Type B pancreatic cell (in vitro differentiated cells): ENCODE measurements around the gene DNAJB9. TPM values are rescaled to one million over a fixed set of nuclear protein-coding genes. Genes with fewer than 3 reads are reported as not detected.

Experiments used
- DNase-seq: peaks from one replicate; pipeline ENCODE4 v3.0.0; 2021; ENCODE audit warnings: mixed read lengths; ENCODE audit not compliant: unreplicated experiment; ENCODE audit errors: extremely low spot score
- H3K27ac Mint-ChIP-seq: 2 replicates; pipeline ENCODE4 v1.8.0; 2021; ENCODE audit warnings: mild to moderate bottlenecking, mixed read lengths
- H3K27me3 Mint-ChIP-seq: 2 replicates; pipeline ENCODE4 v1.8.0; 2021; ENCODE audit warnings: mixed read lengths
- H3K36me3 Mint-ChIP-seq: 2 replicates; pipeline ENCODE4 v1.8.0; 2021; ENCODE audit warnings: mixed read lengths
- H3K4me1 Mint-ChIP-seq: one replicate; pipeline ENCODE4 v1.8.0; 2021; ENCODE audit warnings: mixed read lengths; ENCODE audit not compliant: unreplicated experiment
- H3K4me3 Mint-ChIP-seq: 2 replicates; pipeline ENCODE4 v1.8.0; 2021; ENCODE audit warnings: mild to moderate bottlenecking, mixed read lengths
- H3K9me3 Mint-ChIP-seq: 2 replicates; pipeline ENCODE4 v1.8.0; 2021; ENCODE audit warnings: mixed read lengths
- CTCF ChIP-seq: fragments of 200-600 bp; sonication (generic); conservative IDR thresholded peaks from 2 replicates; pipeline ENCODE4 v1.5.0; 2021; ENCODE audit warnings: antibody characterized with exemption, mild to moderate bottlenecking
- total RNA-seq: library from RNA; stranded (reverse); gene quantifications from 2 replicates; pipeline ENCODE4 v1.2.1, GENCODE V29; 2021; ENCODE audit warnings: low replicate concordance

The DNAJB9 gene
- total RNA-seq, 1 donor from 2014 or later = 21.5 TPM

- DNase-seq = no peak
- H3K4me3 Mint-ChIP-seq = no peak overlapping the region
- H3K27me3 Mint-ChIP-seq = no peaks in the 10 kb centered on the region
Measured at GRCh38 chr7:108613147-108613948, 43.7 kb downstream of the DNAJB9 start.

GRCh38 chr7:108613949-108614381 lies 44.3 kb downstream of the DNAJB9 start:
- Mint-ChIP-seq H3K4me3 (no peak overlapping the region), H3K27me3 (no peaks in the 10 kb centered on the region), H3K27ac (no peak overlapping the region), H3K4me1 (peaks cover 6% of the 10 kb centered on the region), H3K9me3 (no peaks in the 10 kb centered on the region), H3K36me3 (no peaks in the 10 kb centered on the region)
- TF ChIP-seq CTCF = no peak
- no peak for DNase-seq

More at GRCh38 chr7:108613147-108613948, 43.7 kb downstream of the DNAJB9 start:
- Mint-ChIP-seq H3K9me3 (no peaks in the 10 kb centered on the region), H3K36me3 (no peaks in the 10 kb centered on the region), H3K27ac (no peak overlapping the region), H3K4me1 (peaks cover 6% of the 10 kb centered on the region)
- peak; percentile 93 for TF ChIP-seq CTCF

GRCh38 chr7:108614896-108615295 lies 45.2 kb downstream of the DNAJB9 start:
- peaks cover 6% of the 10 kb centered on the region for H3K4me1 Mint-ChIP-seq
- H3K9me3 Mint-ChIP-seq = no peaks in the 10 kb centered on the region
- no peaks in the 10 kb centered on the region for H3K27me3 Mint-ChIP-seq
- no peak overlapping the region for H3K4me3 Mint-ChIP-seq
- H3K27ac Mint-ChIP-seq = no peak overlapping the region
- no peaks in the 10 kb centered on the region for H3K36me3 Mint-ChIP-seq
- TF ChIP-seq CTCF = no peak
- DNase-seq = no peak

- no peaks in the 10 kb centered on the region for H3K4me1 Mint-ChIP-seq
- H3K9me3 Mint-ChIP-seq = no peaks in the 10 kb centered on the region
- no peaks in the 10 kb centered on the region for H3K27me3 Mint-ChIP-seq
- DNase-seq = no peak
- peak overlapping the region; percentile 66 for H3K27ac Mint-ChIP-seq
- TF ChIP-seq CTCF = no peak
- H3K36me3 Mint-ChIP-seq = no peaks in the 10 kb centered on the region
- H3K4me3 Mint-ChIP-seq = no peak overlapping the region
Measured at GRCh38 chr7:108618056-108618455, 48.4 kb downstream of the DNAJB9 start.

GRCh38 chr7:108623220-108623619 lies 53.5 kb downstream of the DNAJB9 start:
- H3K4me3 Mint-ChIP-seq = no peak overlapping the region
- no peak overlapping the region for H3K27ac Mint-ChIP-seq
- H3K9me3 Mint-ChIP-seq = no peaks in the 10 kb centered on the region
- DNase-seq = no peak
- no peaks in the 10 kb centered on the region for H3K4me1 Mint-ChIP-seq
- no peaks in the 10 kb centered on the region for H3K36me3 Mint-ChIP-seq
- no peaks in the 10 kb centered on the region for H3K27me3 Mint-ChIP-seq
- TF ChIP-seq CTCF = no peak

Other genes with a start within 250 kb of the DNAJB9 start
- gene NRCAM, start 113.4 kb upstream of the DNAJB9 start, total RNA-seq = 34.4 and 41.0 TPM in 2 replicates
- gene PNPLA8, start 43.7 kb upstream of the DNAJB9 start, total RNA-seq = 17.1 and 17.8 TPM in 2 replicates
- gene THAP5, start 168 bp upstream of the DNAJB9 start, total RNA-seq = 19.0 and 24.0 TPM in 2 replicates